Upper lobe of right lung (tissue), 1 donor: Measurements from ENCODE around the gene PDLIM5. TPM values are rescaled to one million over a fixed set of nuclear protein-coding genes. Genes with fewer than 3 reads are reported as not detected.

ENCODE experiments used
- ATAC-seq: fragments of 200-7000 bp; cut with Tn5 transposase; one replicate; pipeline ENCODE4 v1.9.1; 2020; ENCODE audit warnings: mild to moderate bottlenecking, moderate library complexity
- DNase-seq: peaks from one replicate; pipeline ENCODE4 v3.0.0-alpha.2; 2020
- H3K27ac ChIP-seq: fragments of 200-600 bp; one replicate; pipeline ENCODE4 v1.8.0; 2022
- H3K27me3 ChIP-seq: fragments of 200-600 bp; one replicate; pipeline ENCODE4 v1.8.0; 2022; ENCODE audit warnings: mild to moderate bottlenecking
- H3K36me3 ChIP-seq: fragments of 200-600 bp; one replicate; pipeline ENCODE4 v1.8.0; 2022
- H3K4me1 ChIP-seq: fragments of 200-600 bp; one replicate; pipeline ENCODE4 v1.8.0; 2022
- H3K4me3 ChIP-seq: fragments of 200-600 bp; one replicate; pipeline ENCODE4 v1.8.0; 2022; ENCODE audit warnings: mild to moderate bottlenecking
- H3K9me3 ChIP-seq: fragments of 200-600 bp; one replicate; pipeline ENCODE4 v1.8.0; 2022
- intact Hi-C: fragments of 100-400 bp; cut with DNase I; formaldehyde crosslinking; loops from one replicate; pipeline ENCODE4 v1.11.0; 2022
- total RNA-seq: library from RNA; stranded (reverse); fragmentation: NEBNext Ultra II Directional; extraction: Animal tissue kit (Norgen Biotek cat#: 25700); gene quantifications from one replicate; pipeline ENCODE4 v1.2.1, GENCODE V29; 2021
- TF ChIP-seq, protein P1 (sequence below): fragments of 200-600 bp; IDR thresholded peaks from one replicate; pipeline ENCODE4 v1.8.0; 2022; ENCODE audit warnings: antibody characterized with exemption
- donor health status: DM: no; HTN: yes; CAD: no; lungs with severe emphysema.

The PDLIM5 gene
- total RNA-seq, 1 donor from 2014 or later: 82.8 TPM

DNA sequence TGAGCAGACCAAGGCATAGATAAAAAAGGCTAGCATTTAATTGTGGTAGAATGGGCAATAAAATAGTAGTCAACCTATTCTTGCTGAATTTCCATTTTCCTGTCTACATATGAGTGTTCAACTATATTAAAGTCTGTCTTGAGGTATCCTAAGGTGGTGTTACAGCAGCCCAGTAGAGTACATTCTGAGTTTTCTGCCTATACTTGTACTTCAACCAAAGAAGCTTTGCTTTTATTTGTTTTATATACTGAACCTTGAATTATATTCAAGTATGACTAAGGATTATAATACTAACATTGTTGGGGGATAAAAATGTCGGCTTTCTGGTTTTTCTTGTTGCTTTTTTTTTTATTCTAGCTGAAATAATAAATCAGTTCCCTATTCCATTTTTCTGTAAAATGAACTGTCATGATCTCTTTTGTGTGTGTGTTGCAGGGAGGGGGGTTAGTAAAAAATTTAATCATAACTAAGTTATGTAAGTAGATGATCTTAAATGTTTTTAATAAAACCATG, 106.7 kb downstream of the PDLIM5 start:
- TF ChIP-seq, protein P1, sequence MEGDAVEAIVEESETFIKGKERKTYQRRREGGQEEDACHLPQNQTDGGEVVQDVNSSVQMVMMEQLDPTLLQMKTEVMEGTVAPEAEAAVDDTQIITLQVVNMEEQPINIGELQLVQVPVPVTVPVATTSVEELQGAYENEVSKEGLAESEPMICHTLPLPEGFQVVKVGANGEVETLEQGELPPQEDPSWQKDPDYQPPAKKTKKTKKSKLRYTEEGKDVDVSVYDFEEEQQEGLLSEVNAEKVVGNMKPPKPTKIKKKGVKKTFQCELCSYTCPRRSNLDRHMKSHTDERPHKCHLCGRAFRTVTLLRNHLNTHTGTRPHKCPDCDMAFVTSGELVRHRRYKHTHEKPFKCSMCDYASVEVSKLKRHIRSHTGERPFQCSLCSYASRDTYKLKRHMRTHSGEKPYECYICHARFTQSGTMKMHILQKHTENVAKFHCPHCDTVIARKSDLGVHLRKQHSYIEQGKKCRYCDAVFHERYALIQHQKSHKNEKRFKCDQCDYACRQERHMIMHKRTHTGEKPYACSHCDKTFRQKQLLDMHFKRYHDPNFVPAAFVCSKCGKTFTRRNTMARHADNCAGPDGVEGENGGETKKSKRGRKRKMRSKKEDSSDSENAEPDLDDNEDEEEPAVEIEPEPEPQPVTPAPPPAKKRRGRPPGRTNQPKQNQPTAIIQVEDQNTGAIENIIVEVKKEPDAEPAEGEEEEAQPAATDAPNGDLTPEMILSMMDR: no peak
- no peak overlapping the region for H3K27ac ChIP-seq
- H3K36me3 ChIP-seq: no peaks in the 10 kb centered on the region
- H3K27me3 ChIP-seq: no peaks in the 10 kb centered on the region
- DNase-seq (no peak), ATAC-seq (no peak)
- no peak overlapping the region for H3K4me3 ChIP-seq
- intact Hi-C loops: no loop called here
- H3K4me1 ChIP-seq: peaks cover 17% of the 10 kb centered on the region
- H3K9me3 ChIP-seq: no peaks in the 10 kb centered on the region

DNA sequence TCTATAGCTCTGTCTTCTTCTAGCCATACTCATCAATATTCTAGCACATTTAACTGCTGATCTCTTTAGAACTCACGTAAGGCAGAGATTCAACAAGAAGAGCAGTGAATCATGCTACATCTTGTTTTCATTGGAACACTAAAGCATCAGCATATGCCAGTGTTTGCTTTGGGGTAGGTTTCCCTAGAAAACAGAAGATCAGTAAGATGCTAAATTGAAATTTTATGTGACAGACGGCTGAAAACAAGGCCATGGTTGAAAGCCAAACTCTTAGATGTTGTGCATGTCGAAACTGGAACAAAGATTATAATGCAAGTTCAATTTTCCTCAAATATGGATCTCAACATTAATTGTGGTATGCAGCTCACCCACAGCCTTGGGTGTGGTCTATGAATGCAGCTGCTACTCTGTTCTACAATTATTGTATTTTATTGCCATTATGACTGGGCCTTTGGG, 107.6 kb downstream of the PDLIM5 start:
- Histone ChIP-seq H3K9me3 (no peaks in the 10 kb centered on the region), H3K27ac (no peak overlapping the region), H3K4me3 (no peak overlapping the region), H3K27me3 (no peaks in the 10 kb centered on the region), H3K36me3 (no peaks in the 10 kb centered on the region), H3K4me1 (peaks cover 17% of the 10 kb centered on the region)
- intact Hi-C loops: no loop called here
- TF ChIP-seq, protein P1: no peak
- no peak for ATAC-seq
- DNase-seq: no peak

DNA sequence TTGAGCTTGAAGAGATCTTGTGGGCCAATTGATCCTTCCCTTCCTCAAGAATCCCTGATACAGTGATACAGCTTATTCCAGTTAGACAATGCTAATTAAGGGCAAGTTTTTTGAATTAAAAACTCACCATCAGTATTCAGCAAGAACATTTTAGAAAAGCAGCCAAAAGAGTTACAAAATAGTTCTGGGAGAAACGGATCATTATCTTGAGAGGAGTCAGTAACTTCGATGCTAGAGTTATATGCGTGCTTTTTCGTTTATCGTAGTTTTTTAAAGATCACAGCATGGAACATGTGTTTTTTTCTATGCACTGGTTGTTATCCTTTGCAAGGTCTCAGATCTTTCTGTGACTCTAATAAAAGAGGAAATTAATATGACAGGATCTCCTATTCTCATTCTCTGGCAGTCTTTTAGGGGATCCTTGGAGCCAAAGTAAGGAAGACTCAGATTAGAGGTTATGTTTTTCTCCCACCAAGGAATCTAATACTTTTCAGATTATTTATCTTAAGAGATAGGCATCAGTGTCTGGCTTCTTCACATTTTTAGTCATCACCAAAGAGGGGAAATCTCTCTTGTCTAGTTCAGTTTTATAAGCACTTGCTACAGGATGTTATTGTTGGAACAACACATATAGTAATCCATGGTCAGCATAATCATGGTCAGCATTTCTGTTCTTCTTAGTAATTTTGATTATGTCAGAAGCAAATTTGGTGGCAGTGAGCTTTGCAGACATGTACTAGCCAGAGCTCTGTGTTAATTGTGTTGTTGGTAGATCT, 109.7 kb downstream of the PDLIM5 start:
- H3K4me3 ChIP-seq: no peak overlapping the region
- H3K27me3 ChIP-seq: no peaks in the 10 kb centered on the region
- TF ChIP-seq, protein P1: no peak
- ATAC-seq: no peak
- no peaks in the 10 kb centered on the region for H3K36me3 ChIP-seq
- peaks cover 17% of the 10 kb centered on the region for H3K4me1 ChIP-seq
- no peak overlapping the region for H3K27ac ChIP-seq
- intact Hi-C loops: no loop called here
- no peak for DNase-seq
- no peaks in the 10 kb centered on the region for H3K9me3 ChIP-seq

DNA sequence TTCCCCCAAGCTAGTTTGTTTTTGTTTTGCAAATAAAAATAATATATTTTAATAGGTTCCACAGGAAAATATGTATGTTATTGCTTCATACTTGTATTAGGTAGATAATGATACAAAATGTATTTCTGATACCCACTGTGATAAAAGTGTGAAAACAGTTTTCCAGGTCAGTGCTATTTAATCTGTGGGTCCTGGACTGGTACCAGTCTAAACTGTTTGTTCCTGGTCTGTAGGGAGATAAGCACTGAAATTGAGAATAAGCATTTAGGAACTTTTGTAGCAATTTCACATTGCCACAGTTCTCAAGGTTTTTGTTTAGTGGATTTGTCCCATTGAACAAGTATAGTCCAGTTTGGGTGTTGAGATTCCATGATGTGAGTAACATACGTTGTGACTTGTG, 110.5 kb downstream of the PDLIM5 start:
- no peaks in the 10 kb centered on the region for H3K27me3 ChIP-seq
- H3K4me1 ChIP-seq: peaks cover 17% of the 10 kb centered on the region
- no peak overlapping the region for H3K4me3 ChIP-seq
- no peak overlapping the region for H3K27ac ChIP-seq
- H3K36me3 ChIP-seq: no peaks in the 10 kb centered on the region
- TF ChIP-seq, protein P1: no peak
- DNase-seq (no peak), ATAC-seq (no peak)
- intact Hi-C loops: no loop called here
- no peaks in the 10 kb centered on the region for H3K9me3 ChIP-seq

DNA sequence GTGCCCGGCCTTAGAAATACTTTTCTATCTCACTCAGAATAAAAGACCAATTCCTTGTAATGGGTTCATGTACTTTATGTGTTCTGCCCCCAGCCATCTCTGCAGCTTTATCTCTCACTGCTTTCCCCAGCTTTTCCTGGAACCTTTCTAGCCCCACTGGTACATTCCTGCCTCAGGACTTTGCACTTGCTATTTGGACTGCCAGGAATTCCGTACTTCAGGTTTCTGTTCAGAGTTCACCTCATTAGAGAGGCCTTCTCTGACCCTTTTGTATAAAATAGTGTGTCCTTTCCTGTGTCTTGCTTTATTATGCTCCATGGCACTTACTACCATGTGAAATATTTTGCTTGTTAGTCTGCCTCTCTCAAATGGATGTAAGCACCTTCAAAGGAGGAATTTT, 112.5 kb downstream of the PDLIM5 start:
- no peak for DNase-seq
- Histone ChIP-seq H3K27me3 (no peaks in the 10 kb centered on the region), H3K4me3 (no peak overlapping the region), H3K4me1 (peaks cover 28% of the 10 kb centered on the region), H3K36me3 (no peaks in the 10 kb centered on the region), H3K27ac (no peak overlapping the region), H3K9me3 (no peaks in the 10 kb centered on the region)
- no peak for ATAC-seq
- intact Hi-C loops: no loop called here
- TF ChIP-seq, protein P1: no peak
